ENCODE measurements around the gene RCOR3.

RCOR3 gene

GRCh38 chr1:211324992-211325775, 66.0 kb downstream of the RCOR3 start:
- no peak for DNase-seq (ENCODE audit: low read depth)

- no peak for DNase-seq (ENCODE audit: low read depth)
Measured at GRCh38 chr1:211326140-211326527, 67.0 kb downstream of the RCOR3 start.

- no peak for DNase-seq (ENCODE audit: low read depth)
Measured at GRCh38 chr1:211326528-211327345, 67.6 kb downstream of the RCOR3 start, which contains the start of gene TRAF5. Gene TRAF5 (plus strand): TSS chr1:211326833. CDS start chr1:211353240, 26,407 bp downstream.

GRCh38 chr1:211327346-211327921, 68.3 kb downstream of the RCOR3 start:
- DNase-seq (ENCODE audit: low read depth) = no peak

GRCh38 chr1:211328084-211328694, 69.0 kb downstream of the RCOR3 start:
- DNase-seq (ENCODE audit: low read depth) = no peak

GRCh38 chr1:211328866-211329475, 69.8 kb downstream of the RCOR3 start:
- no peak for DNase-seq (ENCODE audit: low read depth)

GRCh38 chr1:211329764-211330201, 70.6 kb downstream of the RCOR3 start:
- no peak for DNase-seq (ENCODE audit: low read depth)

- DNase-seq (ENCODE audit: low read depth) = no peak
Measured at GRCh38 chr1:211330282-211330936, 71.2 kb downstream of the RCOR3 start.

GRCh38 chr1:211331011-211331709, 72.0 kb downstream of the RCOR3 start:
- no peak for DNase-seq (ENCODE audit: low read depth)

GRCh38 chr1:211332036-211332616, 73.0 kb downstream of the RCOR3 start:
- DNase-seq (ENCODE audit: low read depth) = no peak

- DNase-seq (ENCODE audit: low read depth) = no peak
Measured at GRCh38 chr1:211332830-211333229, 73.7 kb downstream of the RCOR3 start.

GRCh38 chr1:211333906-211334305, 74.7 kb downstream of the RCOR3 start:
- no peak for DNase-seq (ENCODE audit: low read depth)

- DNase-seq (ENCODE audit: low read depth) = no peak
Measured at GRCh38 chr1:211334986-211335385, 75.8 kb downstream of the RCOR3 start.

- DNase-seq (ENCODE audit: low read depth) = no peak
Measured at GRCh38 chr1:211335522-211336157, 76.5 kb downstream of the RCOR3 start.

GRCh38 chr1:211336161-211336560, 77.0 kb downstream of the RCOR3 start:
- DNase-seq (ENCODE audit: low read depth) = no peak

GRCh38 chr1:211336775-211337174, 77.6 kb downstream of the RCOR3 start:
- DNase-seq (ENCODE audit: low read depth) = no peak

GRCh38 chr1:211337430-211338223, 78.5 kb downstream of the RCOR3 start:
- DNase-seq (ENCODE audit: low read depth) = no peak

- no peak for DNase-seq (ENCODE audit: low read depth)
Measured at GRCh38 chr1:211338224-211338620, 79.1 kb downstream of the RCOR3 start.

- DNase-seq (ENCODE audit: low read depth) = no peak
Measured at GRCh38 chr1:211339631-211340041, 80.5 kb downstream of the RCOR3 start.
